Large intestine (tissue), 12 donors: ENCODE results near the gene TBX20. TPM values are rescaled to one million over a fixed set of nuclear protein-coding genes. Genes with fewer than 3 reads are reported as not detected.

ENCODE experiments used
- DNase-seq, 2 donors: peaks; one replicate each; pipeline versions ENCODE4 v3.0.0 to v3.0.0-alpha.2; 2013
- H3K27ac ChIP-seq: one replicate; pipeline ENCODE4 v1.5.1; 2013; ENCODE audit warnings: low read length
- H3K27me3 ChIP-seq: 2 replicates; pipeline ENCODE4 v1.6.1; 2013; ENCODE audit warnings: low read length; ENCODE audit not compliant: control insufficient read depth, insufficient read depth
- H3K36me3 ChIP-seq: 2 replicates; pipeline ENCODE4 v1.6.1; 2013; ENCODE audit warnings: low read length; ENCODE audit not compliant: control insufficient read depth, insufficient read depth
- H3K4me1 ChIP-seq: one replicate; pipeline ENCODE4 v1.6.1; 2013; ENCODE audit warnings: low read length; ENCODE audit not compliant: control insufficient read depth, insufficient read depth
- H3K4me3 ChIP-seq: one replicate; pipeline ENCODE4 v1.5.1; 2013; ENCODE audit warnings: low read length
- H3K9me3 ChIP-seq: one replicate; pipeline ENCODE4 v1.6.1; 2013; ENCODE audit warnings: mild to moderate bottlenecking, low read depth, low read length, moderate library complexity; ENCODE audit not compliant: control insufficient read depth
- WGBS: methylation state at CpG from one replicate; pipeline ENCODE4 v1.1.5; 2013; ENCODE audit warnings: low lambda C conversion rate; ENCODE audit not compliant: insufficient coverage; 5-methylcytosine and 5-hydroxymethylcytosine counted together
- long read RNA-seq, 11 donors: transcript quantifications; one replicate each; lab custom pipeline, GENCODE V29; 2026
- polyA plus RNA-seq: library from polyadenylated mRNA; unstranded; fragments of 120-200 nt; gene quantifications from one replicate; pipeline ENCODE4 v1.2.1, GENCODE V29; 2013

The TBX20 gene
- not detected for polyA plus RNA-seq
- long read RNA-seq, donor 1: 0 reads
- long read RNA-seq, donor 2: 0 reads
- long read RNA-seq, donor 3: 0 reads
- long read RNA-seq, donor 4: 0 reads
- long read RNA-seq, donor 5: 0 reads
- long read RNA-seq, donor 6: 0 reads
- long read RNA-seq, donor 7: 0 reads
- long read RNA-seq, donor 8: 0 reads
- long read RNA-seq, donor 9: 0 reads
- long read RNA-seq, donor 10: 0 reads
- long read RNA-seq, donor 11: 0 reads

- H3K4me1 ChIP-seq: peaks cover 8% of the 10 kb centered on the region
- H3K9me3 ChIP-seq: peaks cover 11% of the 10 kb centered on the region
- WGBS: no CpG with 5 or more reads among the region's 76 CpGs
- DNase-seq: peak; percentile 31 to 76
- peak within 1 kb of the TSS; percentile 16 for H3K4me3 ChIP-seq
- H3K27me3 ChIP-seq: peaks cover 98% of the 10 kb centered on the region
- H3K27ac ChIP-seq: no peak within 1 kb of the TSS
- H3K36me3 ChIP-seq: no peaks in the 10 kb centered on the region
These were observed at the start of gene TBX20 for GRCh38 chr7:35253710-35254495. TBX20 (minus strand) TSS chr7:35254100; CDS start chr7:35253620, 480 bp downstream.

GRCh38 chr7:35289376-35289775 lies 35.5 kb upstream of the TBX20 start:
- no peak overlapping the region for H3K27ac ChIP-seq
- H3K9me3 ChIP-seq: no peaks in the 10 kb centered on the region
- H3K4me1 ChIP-seq: no peaks in the 10 kb centered on the region
- no CpG with 5 or more reads among the region's 6 CpGs for WGBS
- DNase-seq: no peak
- no peak overlapping the region for H3K4me3 ChIP-seq
- no peaks in the 10 kb centered on the region for H3K36me3 ChIP-seq
- H3K27me3 ChIP-seq: no peaks in the 10 kb centered on the region

- WGBS: no CpG with 5 or more reads among the region's 3 CpGs
- Histone ChIP-seq H3K9me3 (no peaks in the 10 kb centered on the region), H3K36me3 (no peaks in the 10 kb centered on the region), H3K4me3 (no peak overlapping the region), H3K27ac (no peak overlapping the region), H3K27me3 (peaks cover 6% of the 10 kb centered on the region), H3K4me1 (no peaks in the 10 kb centered on the region)
- no peak for DNase-seq
These were observed 33.1 kb upstream of the TBX20 start for GRCh38 chr7:35286986-35287385.

- Histone ChIP-seq H3K36me3 (no peaks in the 10 kb centered on the region), H3K9me3 (no peaks in the 10 kb centered on the region), H3K4me3 (no peak overlapping the region), H3K27me3 (peaks cover 6% of the 10 kb centered on the region), H3K4me1 (no peaks in the 10 kb centered on the region), H3K27ac (no peak overlapping the region)
- DNase-seq: no peak
These were observed 32.5 kb upstream of the TBX20 start for GRCh38 chr7:35286422-35286821.

- Histone ChIP-seq H3K36me3 (no peaks in the 10 kb centered on the region), H3K27ac (no peak overlapping the region), H3K9me3 (no peaks in the 10 kb centered on the region), H3K4me3 (no peak overlapping the region), H3K4me1 (no peaks in the 10 kb centered on the region), H3K27me3 (peaks cover 6% of the 10 kb centered on the region)
- no CpG with 5 or more reads among the region's 1 CpG for WGBS
- DNase-seq: no peak
These were observed 31.9 kb upstream of the TBX20 start for GRCh38 chr7:35285799-35286198.

- DNase-seq: no peak
- Histone ChIP-seq H3K4me3 (no peak overlapping the region), H3K9me3 (no peaks in the 10 kb centered on the region), H3K4me1 (no peaks in the 10 kb centered on the region), H3K27me3 (peaks cover 8% of the 10 kb centered on the region), H3K36me3 (no peaks in the 10 kb centered on the region), H3K27ac (no peak overlapping the region)
- no CpG with 5 or more reads among the region's 4 CpGs for WGBS
These were observed 27.0 kb upstream of the TBX20 start for GRCh38 chr7:35280902-35281301.

- no peak overlapping the region for H3K27ac ChIP-seq
- H3K4me1 ChIP-seq: no peaks in the 10 kb centered on the region
- no CpG with 5 or more reads among the region's 1 CpG for WGBS
- no peaks in the 10 kb centered on the region for H3K36me3 ChIP-seq
- H3K9me3 ChIP-seq: no peaks in the 10 kb centered on the region
- H3K27me3 ChIP-seq: peaks cover 3% of the 10 kb centered on the region
- no peak overlapping the region for H3K4me3 ChIP-seq
- DNase-seq: no peak
These were observed 23.5 kb upstream of the TBX20 start for GRCh38 chr7:35277359-35277758.

- Histone ChIP-seq H3K27me3 (no peaks in the 10 kb centered on the region), H3K36me3 (no peaks in the 10 kb centered on the region), H3K27ac (no peak overlapping the region), H3K9me3 (no peaks in the 10 kb centered on the region), H3K4me1 (no peaks in the 10 kb centered on the region), H3K4me3 (no peak overlapping the region)
- WGBS: no CpG with 5 or more reads among the region's 1 CpG
- DNase-seq: no peak
These were observed 18.3 kb upstream of the TBX20 start for GRCh38 chr7:35272246-35272645.

GRCh38 chr7:35268953-35269352 lies 15.1 kb upstream of the TBX20 start:
- DNase-seq: no peak
- 100% methylated on average over 2 of the region's 5 CpGs for WGBS

GRCh38 chr7:35267411-35267810 lies 13.5 kb upstream of the TBX20 start:
- Histone ChIP-seq H3K4me3 (no peak overlapping the region), H3K27me3 (peaks cover 33% of the 10 kb centered on the region), H3K4me1 (no peaks in the 10 kb centered on the region), H3K36me3 (no peaks in the 10 kb centered on the region), H3K9me3 (no peaks in the 10 kb centered on the region), H3K27ac (no peak overlapping the region)
- no peak for DNase-seq

More at GRCh38 chr7:35268953-35269352, 15.1 kb upstream of the TBX20 start:
- H3K36me3 ChIP-seq: no peaks in the 10 kb centered on the region
- H3K27me3 ChIP-seq: peaks cover 18% of the 10 kb centered on the region
- H3K9me3 ChIP-seq: no peaks in the 10 kb centered on the region
- no peak overlapping the region for H3K4me3 ChIP-seq
- H3K27ac ChIP-seq: no peak overlapping the region
- no peaks in the 10 kb centered on the region for H3K4me1 ChIP-seq

- Histone ChIP-seq H3K4me3 (no peak overlapping the region), H3K9me3 (peaks cover 7% of the 10 kb centered on the region), H3K36me3 (no peaks in the 10 kb centered on the region), H3K4me1 (no peaks in the 10 kb centered on the region), H3K27ac (no peak overlapping the region), H3K27me3 (peaks cover 74% of the 10 kb centered on the region)
- WGBS: no CpG with 5 or more reads among the region's 2 CpGs
- DNase-seq: no peak
These were observed 9.5 kb upstream of the TBX20 start for GRCh38 chr7:35263396-35263795.
